GM18868 (cell line): ENCODE measurements around the gene ELFN1.

ENCODE experiments used
- ATAC-seq: cut with Tn5 transposase; IDR thresholded peaks from one replicate; pipeline ENCODE4 v1.9.1; 2021; ENCODE audit warnings: mild to moderate bottlenecking, moderate library complexity; ENCODE audit not compliant: unreplicated experiment

Gene ELFN1

DNA sequence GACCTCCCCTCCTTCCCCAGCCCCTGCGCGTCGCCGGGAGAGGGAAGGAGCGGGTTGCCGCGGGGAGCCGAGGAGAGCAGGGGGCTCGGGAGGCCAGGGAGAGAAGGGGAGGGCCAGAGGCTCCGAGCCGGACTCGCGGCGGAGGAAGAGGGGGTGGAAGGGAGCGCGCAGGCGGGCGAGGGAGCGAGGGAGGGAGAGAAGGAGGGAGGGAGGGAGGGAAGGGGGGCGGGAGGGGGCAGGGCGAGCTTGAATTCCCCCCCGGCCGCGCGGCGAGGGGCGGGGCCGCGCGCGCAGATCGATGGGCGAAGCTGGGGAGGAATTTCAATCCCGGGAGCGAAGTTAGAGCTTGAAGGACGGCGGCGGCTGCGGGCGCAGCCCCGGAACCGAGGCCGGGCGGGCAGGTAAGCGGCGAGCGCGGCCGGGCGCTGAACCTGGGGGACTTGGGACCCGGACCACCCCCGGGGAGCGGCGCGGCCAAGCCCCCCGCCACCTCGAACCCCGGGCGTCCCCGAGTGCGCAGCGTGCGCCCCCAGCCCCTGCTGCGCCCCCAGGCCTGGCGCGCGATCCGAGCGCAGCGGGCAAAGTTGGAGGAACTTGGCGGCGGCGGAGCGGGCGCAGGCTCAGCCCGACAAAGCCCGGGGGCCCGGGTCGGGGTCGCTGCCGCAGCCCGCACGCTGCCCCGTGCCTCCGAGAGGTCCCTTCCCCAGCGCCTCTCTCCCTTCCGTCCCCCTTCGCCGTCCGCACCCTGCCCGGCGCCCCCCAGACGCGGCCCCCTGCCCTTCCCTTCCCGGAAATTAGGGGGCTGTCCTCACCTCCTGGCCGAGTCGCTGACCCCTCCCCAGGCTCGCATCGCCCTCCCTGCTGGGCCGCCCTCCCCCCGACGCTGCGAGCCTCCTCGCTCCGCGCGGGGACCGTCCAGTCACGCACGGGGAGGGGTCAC is at the start of gene ELFN1:
TSS of gene ELFN1 (plus strand) at position 324 of the 940 bp plus-strand sequence. CDS start 74,320 bp downstream, outside the sequence.
- no peak for ATAC-seq

DNA sequence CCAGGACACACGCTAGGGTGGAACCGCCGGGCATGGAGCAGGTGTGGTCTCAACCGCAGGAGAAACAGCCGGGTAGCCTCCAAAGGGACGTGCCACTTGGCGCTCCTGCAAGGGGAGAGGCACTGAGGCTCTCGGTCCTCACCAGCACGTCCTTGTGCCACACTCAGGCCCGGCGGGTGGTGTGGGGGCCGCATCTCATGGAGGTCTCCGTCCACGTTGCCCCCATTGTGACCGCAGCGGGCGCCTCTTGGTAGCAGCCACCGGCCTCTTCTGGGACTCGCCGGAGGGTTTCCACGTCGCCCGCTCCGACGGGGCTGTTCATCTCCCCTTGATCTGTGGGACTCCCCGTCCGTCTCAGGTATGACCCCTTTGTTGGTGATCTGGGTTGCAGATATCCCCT is 49.2 kb upstream of the ELFN1 start:
- ATAC-seq: no peak

DNA sequence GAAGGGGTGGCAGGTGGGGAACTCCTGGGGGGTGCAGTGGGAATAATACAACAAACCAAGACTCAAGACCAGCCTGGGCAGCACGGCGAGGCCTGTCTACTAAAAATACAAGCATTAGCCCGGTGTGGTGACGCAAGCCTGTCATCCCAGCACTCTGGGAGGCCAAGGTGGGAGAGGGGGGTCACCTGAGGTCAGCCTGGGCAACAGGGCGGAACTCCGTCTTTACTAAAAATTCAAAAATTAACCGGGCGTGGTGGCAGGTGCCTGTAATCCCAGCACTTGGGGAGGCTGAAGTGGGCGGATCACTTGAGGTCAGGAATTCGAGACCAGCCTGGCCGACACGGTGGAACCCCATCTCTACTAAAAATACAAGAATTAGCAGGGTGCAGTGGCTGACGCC is 48.4 kb upstream of the ELFN1 start:
- no peak for ATAC-seq

DNA sequence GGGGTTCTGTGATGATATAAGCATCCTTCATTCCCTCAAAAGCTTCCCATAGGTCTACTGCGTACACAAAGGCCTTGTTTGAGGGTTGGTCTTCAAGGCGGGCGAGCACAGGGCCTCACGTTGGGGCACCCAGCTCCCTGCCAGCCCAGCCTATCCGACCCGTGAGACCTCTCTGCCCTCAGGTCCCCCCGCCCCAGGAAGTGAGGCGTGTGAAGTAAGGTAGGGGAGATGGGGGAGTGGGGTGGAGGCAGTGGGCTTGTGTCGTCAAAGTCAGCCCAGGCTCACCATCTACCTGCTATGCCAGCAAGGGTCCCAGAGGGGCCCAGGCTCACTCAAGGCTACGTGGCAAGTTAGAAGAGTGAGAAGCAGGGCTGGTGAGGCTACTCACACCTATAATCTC is 47.6 kb upstream of the ELFN1 start:
- ATAC-seq: no peak

GRCh38 chr7:1623810-1624209 is 46.3 kb upstream of the ELFN1 start:
- ATAC-seq: no peak

DNA sequence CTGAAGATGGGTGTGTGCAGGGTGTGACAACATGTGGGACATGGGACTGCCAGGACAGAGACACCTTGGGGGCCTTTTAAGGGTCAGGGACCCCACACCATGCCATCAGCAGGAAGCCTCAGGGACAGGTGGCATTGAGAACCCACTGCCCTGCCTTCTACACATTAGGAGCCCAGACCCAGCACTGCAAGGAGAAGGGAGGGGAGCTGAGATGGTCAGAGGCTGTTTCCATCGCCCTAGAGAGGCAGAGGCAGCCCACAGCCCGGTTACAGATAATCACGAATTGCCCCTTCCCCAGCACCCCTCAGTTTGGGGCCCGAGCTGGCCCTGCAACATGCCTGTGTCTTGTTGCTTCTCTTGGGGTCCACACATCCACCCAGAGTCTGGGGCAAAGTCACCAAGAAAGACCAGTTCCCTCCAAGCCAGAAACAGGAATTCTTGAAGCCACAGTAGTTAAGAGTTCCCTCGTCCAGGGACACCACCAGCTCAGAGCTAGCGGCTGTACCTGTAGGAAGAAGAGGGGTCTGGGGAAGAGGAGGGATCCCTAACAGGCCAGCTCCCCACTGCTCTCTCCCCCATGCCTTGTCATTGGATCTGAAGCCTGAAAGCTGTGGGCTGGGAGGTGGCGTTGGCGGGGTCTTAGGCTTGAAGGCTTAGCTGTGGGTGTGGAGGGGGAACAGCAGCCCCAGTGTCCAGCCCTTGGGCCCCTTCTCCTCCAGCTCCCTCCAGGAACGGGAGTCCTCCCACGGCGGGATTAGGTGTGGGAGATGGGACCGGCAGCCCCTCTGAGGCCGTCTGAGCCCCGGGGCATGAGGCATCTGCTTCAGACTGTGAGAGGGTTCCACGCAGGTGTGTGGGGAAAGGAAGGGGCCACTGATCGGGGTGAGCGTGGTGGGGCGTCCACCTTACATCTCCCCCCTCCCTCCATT is 44.8 kb upstream of the ELFN1 start:
- ATAC-seq: no peak

DNA sequence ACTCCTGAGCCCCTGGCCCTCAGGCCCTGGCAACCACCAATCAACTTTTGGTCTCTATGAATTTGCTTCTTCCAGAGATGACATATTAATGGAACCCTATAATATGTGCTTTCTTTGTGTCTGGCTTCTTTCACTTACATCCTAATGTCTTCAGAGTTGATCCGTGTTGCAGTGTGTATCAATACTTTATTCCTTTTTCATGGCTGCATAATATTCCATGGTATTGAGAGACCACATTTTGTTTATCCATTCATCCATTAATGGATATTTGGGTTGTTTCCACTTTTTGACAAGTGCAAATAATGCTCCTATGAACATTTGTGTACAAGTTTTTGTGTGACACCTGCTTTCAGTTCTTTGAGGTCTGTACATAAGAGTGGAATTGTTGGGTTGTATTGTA is 43.3 kb upstream of the ELFN1 start:
- ATAC-seq: no peak

DNA sequence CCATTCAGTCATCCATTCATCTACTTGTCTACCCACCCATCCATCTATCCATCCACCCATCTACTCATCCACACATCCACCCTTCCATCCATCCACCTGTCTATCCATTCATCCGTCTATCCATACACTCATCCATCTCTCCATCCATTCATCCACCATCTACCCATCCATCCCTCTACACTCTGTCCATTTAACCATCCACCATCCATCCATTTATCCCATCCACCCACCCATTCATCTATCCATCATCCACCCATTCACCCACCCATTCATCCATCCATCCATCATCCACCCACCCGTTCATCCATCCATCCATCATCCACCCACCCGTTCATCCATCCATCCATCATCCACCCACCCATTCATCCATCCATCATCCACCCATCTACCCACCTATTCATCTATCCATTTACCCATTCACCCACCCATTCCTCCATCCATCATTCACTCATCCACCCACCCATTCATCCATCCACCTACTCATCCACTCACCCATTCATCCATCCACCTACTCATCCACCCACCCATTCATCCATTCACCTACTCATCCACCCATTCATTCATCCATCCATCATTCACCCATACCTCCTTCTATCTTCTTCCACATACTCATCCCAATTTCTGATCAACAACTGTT is 39.3 kb upstream of the ELFN1 start:
- ATAC-seq: no peak

DNA sequence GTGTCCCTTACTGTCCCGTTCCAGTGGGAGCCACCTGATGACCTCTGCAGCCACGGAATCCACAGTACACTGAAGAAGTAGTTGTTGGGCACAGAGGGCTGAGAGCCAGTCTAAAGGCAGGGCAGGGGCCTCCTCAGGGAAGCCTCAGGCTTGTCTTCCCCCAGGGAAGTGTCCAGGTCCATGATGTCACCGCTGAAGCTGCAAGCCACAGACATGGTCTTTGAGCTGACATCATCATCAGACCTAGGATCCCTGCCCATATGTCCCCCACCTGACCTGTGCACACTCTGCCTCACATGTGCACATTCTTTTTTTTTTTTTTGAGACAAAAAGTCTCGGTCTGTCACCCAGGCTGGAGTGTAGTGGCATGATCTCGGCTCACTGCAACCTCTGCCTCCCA is 38.4 kb upstream of the ELFN1 start:
- ATAC-seq: no peak

- no peak for ATAC-seq
These were observed 37.6 kb upstream of the ELFN1 start for GRCh38 chr7:1632506-1632905.

DNA sequence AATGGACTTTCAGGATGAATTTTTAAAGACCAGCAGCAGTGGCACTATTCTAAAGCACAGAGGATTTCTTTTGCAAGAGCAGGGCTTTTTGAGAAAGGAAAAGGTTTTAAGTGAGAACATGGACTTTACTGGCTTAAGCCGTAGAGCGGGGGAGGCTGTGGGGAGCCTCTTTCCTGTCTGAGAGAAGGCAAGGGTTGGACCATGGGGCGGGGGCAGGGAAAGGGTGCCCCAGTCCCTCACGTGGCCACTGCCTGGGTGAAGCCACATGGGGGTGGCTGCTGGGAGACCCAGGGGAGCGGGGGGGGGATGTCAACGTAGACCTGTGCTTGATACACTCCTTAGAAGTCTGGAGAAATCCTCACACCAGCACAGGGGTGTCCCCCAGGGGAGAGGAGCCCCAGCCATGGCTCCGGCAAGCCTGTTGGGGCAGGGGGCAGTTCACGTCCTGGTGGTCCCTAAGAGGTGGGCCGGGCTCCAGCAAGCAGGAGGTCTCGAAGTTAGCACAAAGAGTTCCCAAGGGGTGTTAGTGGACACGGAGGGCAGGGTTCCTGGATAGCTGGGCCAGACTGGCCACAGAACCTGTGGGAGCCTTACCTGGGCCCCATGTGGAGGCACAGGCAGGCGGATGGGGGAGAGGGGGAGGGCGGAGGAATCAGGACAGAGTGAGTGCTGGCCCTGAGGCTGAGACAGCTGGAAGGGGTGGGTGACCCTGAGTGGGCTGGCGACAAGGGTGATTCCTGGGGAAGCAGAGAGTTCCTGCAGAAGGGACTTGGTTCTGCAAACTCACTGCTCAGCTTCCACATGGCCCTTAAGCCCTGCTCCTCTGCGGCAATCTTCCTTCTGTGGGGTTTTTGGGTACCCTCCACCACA is 36.9 kb upstream of the ELFN1 start:
- no peak for ATAC-seq

- no peak for ATAC-seq
These were observed 34.7 kb upstream of the ELFN1 start for GRCh38 chr7:1635401-1635800.

DNA sequence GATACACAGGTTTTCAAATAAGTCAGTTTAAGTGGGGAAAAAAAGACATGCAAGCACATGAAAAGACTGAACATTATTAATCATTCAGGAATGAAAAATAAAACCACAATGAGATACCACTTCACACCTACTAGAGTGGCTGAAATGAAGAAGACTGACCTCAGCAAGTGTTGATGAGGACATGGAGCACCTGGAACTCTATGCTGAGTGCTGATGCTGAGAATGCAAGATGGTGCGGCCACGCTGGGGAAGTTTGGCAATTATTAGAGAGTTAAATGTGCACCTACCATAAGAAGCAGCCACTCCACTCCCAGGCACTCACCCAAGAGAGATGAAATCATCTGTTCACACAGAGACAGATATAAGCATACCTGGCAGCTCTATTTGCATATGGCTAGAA is 32.9 kb upstream of the ELFN1 start:
- no peak for ATAC-seq

- no peak for ATAC-seq
These were observed 31.8 kb upstream of the ELFN1 start for GRCh38 chr7:1638215-1638661.

DNA sequence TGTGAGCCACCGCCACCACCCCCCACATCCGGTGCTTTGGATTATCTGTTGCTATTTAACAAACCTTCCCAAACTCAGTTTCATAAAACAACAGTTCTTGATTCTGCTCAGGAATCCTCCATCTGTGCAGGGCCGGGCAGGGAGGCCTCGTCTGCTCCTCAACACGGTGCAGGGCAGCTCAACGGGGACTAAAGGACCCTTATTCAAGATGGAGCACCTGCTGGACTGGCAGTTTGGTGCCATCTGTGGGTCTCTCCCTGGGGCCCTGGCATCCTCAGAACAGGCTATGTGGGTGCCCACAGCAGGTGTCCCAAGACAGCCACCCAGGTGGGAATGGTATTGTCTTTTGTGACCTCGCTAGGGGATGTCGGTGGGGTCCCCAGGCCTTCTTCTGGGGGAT is 31.0 kb upstream of the ELFN1 start:
- no peak for ATAC-seq

DNA sequence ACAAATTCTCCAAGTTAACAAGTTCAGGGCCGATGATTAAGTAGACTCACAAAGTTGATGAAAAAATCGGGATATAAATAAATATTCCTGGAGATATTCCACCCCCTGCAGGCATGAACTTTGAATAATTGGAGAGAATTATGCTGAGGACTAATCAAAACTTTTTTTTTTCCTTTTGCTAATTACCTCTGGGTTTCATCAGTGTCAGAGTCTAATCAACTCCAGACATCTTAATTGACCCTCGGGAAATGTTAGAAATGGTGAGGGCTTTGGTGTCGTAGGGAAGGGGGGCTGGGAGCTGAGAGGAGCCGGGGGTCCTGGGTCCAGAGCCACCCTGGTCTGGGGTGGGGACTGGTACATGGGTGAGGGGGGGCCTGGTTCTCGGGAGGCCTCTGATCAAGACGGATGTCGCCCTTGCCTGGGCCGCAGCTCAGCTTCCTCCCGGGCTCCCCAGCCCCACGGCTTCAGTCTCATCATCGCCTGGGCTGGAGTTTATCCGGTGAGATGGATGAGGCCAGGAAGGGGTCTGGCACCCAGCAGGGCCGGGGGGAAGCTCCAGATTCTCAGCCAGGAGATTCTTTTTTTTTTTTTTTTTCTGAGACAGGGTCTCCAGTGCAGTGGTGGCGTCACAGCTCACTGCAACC is 30.4 kb upstream of the ELFN1 start:
- no peak for ATAC-seq

DNA sequence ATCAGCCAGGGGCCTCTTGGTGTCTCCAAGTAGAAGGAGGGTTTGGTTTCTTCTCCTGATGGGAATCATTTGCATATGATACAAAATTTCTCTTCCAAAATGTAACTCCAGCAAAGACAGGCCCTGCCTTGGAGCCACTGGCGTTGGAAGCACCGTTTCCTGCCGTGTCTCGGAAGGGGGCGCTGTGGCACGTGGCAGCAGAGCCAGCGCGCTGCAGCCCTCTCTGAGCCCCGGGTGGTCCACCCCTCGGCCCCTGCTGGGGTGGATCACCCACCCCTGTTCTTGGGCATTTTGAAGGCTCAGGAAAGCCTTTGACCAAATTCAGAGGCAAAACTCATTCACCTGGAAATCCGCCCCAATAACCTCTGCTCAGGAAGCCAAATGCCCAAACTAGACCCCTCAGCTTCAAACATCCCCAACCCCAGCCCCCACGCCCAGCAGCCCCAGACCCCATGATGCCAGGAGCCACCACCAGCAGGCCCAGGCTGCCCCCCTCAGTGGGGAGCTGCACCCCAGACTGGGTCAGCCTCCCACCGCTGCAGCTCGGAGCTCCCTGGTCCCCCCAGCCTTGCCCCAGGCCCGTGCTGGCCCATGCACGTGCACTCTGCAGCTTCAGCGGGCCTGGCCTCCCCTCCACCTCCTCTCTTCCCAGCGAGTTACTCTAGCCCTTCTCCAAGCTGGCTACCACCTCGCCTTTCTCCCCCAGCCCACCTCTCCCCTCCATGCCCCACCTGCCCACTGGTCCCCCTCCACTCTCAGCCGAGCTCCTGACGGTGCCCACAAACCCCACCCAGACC is 29.5 kb upstream of the ELFN1 start:
- ATAC-seq: no peak

GRCh38 chr7:1641173-1641572 is 28.9 kb upstream of the ELFN1 start:
- no peak for ATAC-seq
